A673 (cell line): ENCODE results near the gene CACYBP. TPM values are rescaled to one million over a fixed set of nuclear protein-coding genes. Genes with fewer than 3 reads are reported as not detected.

ENCODE experiments used
- BruUV-seq: library from RNA; stranded (reverse); fragments of 400-500 nt; replicated peaks from 2 replicates; lab custom pipeline; 2021; lab: Mats Ljungman, UMichigan
- CTCF ChIA-PET: fragments of 300-600 bp; sonication (Branson Sonifier 250); formaldehyde crosslinking; loops from one replicate; lab custom pipeline; 2022; ENCODE audit warnings: antibody characterized with exemption; lab: Charles Lee
- POLR2A ChIA-PET: fragments of 300-600 bp; sonication (Branson Sonifier 250); formaldehyde crosslinking; loops from one replicate; lab custom pipeline; 2022; ENCODE audit warnings: antibody characterized with exemption; ENCODE audit not compliant: low non-redundant PET; lab: Charles Lee
- DNase-seq: peaks from one replicate; pipeline ENCODE4 v3.0.0-alpha.2; 2015; ENCODE audit warnings: low spot score
- H3K27ac ChIP-seq: fragments of 200-600 bp; sonication (generic); 2 replicates; pipeline ENCODE4 v1.5.1; 2016; ENCODE audit warnings: mixed run types, low read depth, mild to moderate bottlenecking, mixed read lengths, antibody characterized with exemption, low read length; ENCODE audit not compliant: poor library complexity, severe bottlenecking
- H3K27me3 ChIP-seq: fragments of 200-600 bp; sonication (generic); replicated peaks from 2 replicates; pipeline ENCODE4 v1.6.1; 2017; ENCODE audit warnings: mixed run types, low read depth, mild to moderate bottlenecking, mixed read lengths, antibody characterized with exemption, low read length; ENCODE audit not compliant: insufficient read depth, poor library complexity
- H3K36me3 ChIP-seq: fragments of 200-600 bp; sonication (generic); 2 replicates; pipeline ENCODE4 v1.6.1; 2016; ENCODE audit warnings: mixed run types, mild to moderate bottlenecking, mixed read lengths, antibody characterized with exemption, low read length; ENCODE audit not compliant: insufficient read depth, poor library complexity, severe bottlenecking
- H3K4me1 ChIP-seq: fragments of 200-600 bp; sonication (generic); 2 replicates; pipeline ENCODE4 v1.6.1; 2017; ENCODE audit warnings: mixed run types, mild to moderate bottlenecking, mixed read lengths, antibody characterized with exemption, low read length; ENCODE audit not compliant: insufficient read depth, poor library complexity, severe bottlenecking
- H3K4me3 ChIP-seq: fragments of 200-600 bp; sonication (generic); 2 replicates; pipeline ENCODE4 v1.5.1; 2016; ENCODE audit warnings: low read depth, mixed run types, mild to moderate bottlenecking, mixed read lengths, low read length; ENCODE audit not compliant: poor library complexity, severe bottlenecking
- H3K9me3 ChIP-seq: fragments of 200-600 bp; sonication (generic); 2 replicates; pipeline ENCODE4 v1.6.1; 2016; ENCODE audit warnings: mixed run types, low read depth, mild to moderate bottlenecking, mixed read lengths, antibody characterized with exemption, low read length; ENCODE audit not compliant: poor library complexity, severe bottlenecking
- EZH2 ChIP-seq: fragments of 200-600 bp; sonication (generic); IDR thresholded peaks from 2 replicates; pipeline ENCODE4 v1.6.1; 2017; ENCODE audit warnings: borderline replicate concordance, low read depth, mild to moderate bottlenecking, mixed read lengths, antibody characterized with exemption, low read length; ENCODE audit not compliant: poor library complexity, severe bottlenecking
- intact Hi-C: fragments of 100-400 bp; cut with micrococcal nuclease; formaldehyde crosslinking; loops from one replicate; pipeline ENCODE4 v1.10.0; 2022; ENCODE audit not compliant: unreplicated experiment
- total RNA-seq: library from RNA; stranded (reverse); gene quantifications from 2 replicates; pipeline ENCODE4 v1.2.3, GENCODE V29; 2021
- TF ChIP-seq, protein P1 (sequence below): fragments of 300-800, 200-600 bp; sonication (generic); conservative IDR thresholded peaks from 2 replicates; pipeline ENCODE4 v1.5.1; 2017; ENCODE audit warnings: low read depth, mild to moderate bottlenecking, antibody characterized with exemption, low read length, moderate library complexity, mixed read lengths

The CACYBP gene
- total RNA-seq, 1 experiment from 2014 or later: 307 TPM

DNA sequence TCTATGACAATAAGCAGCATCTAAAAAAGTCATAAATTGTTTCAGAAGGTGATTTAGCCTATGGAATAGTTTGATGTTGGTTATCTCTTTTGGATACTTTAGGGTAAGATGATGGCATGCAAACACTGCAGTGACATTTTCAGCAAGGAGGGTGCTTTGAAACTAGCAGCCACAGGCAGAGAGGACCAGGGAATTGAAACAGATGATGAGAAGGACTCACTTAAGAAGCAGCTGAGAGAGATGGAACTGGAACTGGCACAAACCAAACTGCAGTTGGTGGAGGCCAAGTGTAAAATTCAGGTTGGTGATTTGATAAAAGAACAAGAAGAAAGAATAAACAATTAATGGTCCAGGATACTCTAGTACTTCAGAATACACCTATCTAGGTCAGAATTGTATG is 11.2 kb upstream of the CACYBP start:
- Histone ChIP-seq H3K4me3 (no peak overlapping the region), H3K9me3 (no peaks in the 10 kb centered on the region), H3K4me1 (no peaks in the 10 kb centered on the region), H3K27me3 (no peaks in the 10 kb centered on the region), H3K27ac (no peak overlapping the region), H3K36me3 (no peaks in the 10 kb centered on the region)
- BruUV-seq: no TSS peak
- TF ChIP-seq, protein P1, sequence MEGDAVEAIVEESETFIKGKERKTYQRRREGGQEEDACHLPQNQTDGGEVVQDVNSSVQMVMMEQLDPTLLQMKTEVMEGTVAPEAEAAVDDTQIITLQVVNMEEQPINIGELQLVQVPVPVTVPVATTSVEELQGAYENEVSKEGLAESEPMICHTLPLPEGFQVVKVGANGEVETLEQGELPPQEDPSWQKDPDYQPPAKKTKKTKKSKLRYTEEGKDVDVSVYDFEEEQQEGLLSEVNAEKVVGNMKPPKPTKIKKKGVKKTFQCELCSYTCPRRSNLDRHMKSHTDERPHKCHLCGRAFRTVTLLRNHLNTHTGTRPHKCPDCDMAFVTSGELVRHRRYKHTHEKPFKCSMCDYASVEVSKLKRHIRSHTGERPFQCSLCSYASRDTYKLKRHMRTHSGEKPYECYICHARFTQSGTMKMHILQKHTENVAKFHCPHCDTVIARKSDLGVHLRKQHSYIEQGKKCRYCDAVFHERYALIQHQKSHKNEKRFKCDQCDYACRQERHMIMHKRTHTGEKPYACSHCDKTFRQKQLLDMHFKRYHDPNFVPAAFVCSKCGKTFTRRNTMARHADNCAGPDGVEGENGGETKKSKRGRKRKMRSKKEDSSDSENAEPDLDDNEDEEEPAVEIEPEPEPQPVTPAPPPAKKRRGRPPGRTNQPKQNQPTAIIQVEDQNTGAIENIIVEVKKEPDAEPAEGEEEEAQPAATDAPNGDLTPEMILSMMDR: no peak
- TF ChIP-seq EZH2: no peak
- ChIA-PET POLR2A (no interaction called here), CTCF (no interaction called here)
- intact Hi-C loops: no loop called here
- no peak for DNase-seq

DNA sequence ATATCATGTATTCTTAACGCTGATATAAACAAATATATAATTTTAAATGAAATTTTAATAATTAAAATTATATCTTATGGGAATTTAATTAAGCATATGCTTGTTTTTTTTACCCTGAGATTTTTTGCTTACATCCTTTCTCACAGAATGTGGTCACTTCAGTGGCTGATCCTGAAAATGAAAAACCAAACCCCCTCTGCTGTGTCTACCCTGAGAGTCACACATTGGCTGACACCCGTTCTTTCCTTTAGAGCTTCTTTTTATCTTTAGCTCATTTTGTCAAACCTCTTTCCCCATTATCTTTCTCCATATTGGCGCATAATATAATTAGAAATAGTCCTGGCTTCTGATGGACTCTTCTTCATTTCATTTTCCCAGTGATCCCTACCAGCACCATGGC is 10.8 kb upstream of the CACYBP start:
- no peak for DNase-seq
- no peaks in the 10 kb centered on the region for H3K36me3 ChIP-seq
- POLR2A ChIA-PET: no interaction called here
- CTCF ChIA-PET: no interaction called here
- no TSS peak for BruUV-seq
- H3K4me1 ChIP-seq: no peaks in the 10 kb centered on the region
- intact Hi-C loops: no loop called here
- TF ChIP-seq EZH2: no peak
- TF ChIP-seq, protein P1: no peak
- H3K4me3 ChIP-seq: no peak overlapping the region
- H3K9me3 ChIP-seq: no peaks in the 10 kb centered on the region
- H3K27ac ChIP-seq: no peak overlapping the region
- H3K27me3 ChIP-seq: no peaks in the 10 kb centered on the region

DNA sequence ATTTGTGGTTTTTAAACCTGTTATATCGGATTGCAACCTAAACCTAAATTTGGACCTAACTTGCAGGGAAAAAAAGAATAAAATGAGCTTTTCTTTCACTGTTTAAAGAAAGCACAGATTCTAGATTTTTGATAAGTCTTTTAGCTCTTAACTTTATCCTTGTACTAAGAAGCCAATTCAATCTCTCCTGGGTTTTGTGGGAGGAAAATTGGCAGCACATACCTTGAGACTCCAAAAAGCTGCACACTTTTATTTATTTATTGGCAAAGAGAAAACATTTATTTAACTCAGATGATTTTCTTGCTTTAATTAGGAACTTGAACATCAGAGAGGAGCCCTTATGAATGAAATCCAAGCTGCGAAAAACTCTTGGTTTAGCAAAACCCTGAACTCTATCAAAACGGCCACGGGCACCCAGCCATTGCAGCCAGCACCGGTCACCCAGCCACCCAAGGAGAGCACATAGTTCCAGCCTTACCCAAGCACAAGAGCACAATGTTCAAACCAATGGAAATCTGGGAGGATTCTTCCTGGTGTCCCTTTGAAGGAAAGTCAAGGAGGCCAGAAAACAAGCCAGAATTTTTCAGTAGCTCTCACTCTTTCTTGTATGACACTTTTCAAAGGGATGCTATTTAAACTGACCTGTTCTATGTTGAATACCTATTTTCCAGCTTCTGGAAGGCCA is 10.1 kb upstream of the CACYBP start:
- no peaks in the 10 kb centered on the region for H3K36me3 ChIP-seq
- no TSS peak for BruUV-seq
- no peaks in the 10 kb centered on the region for H3K4me1 ChIP-seq
- no peak for TF ChIP-seq EZH2
- TF ChIP-seq, protein P1: no peak
- no peak overlapping the region for H3K4me3 ChIP-seq
- no peaks in the 10 kb centered on the region for H3K27me3 ChIP-seq
- H3K27ac ChIP-seq: no peak overlapping the region
- no peaks in the 10 kb centered on the region for H3K9me3 ChIP-seq
- no peak for DNase-seq
- intact Hi-C loops: no loop called here
- CTCF ChIA-PET: no interaction called here
- POLR2A ChIA-PET: no interaction called here
